Measurements from ENCODE around the gene LRTM2. TPM values are rescaled to one million over a fixed set of nuclear protein-coding genes. Genes with fewer than 3 reads are reported as not detected.

Gene LRTM2
- polyA plus RNA-seq, 1 donor from 2014 or later = 2.4 TPM

DNA sequence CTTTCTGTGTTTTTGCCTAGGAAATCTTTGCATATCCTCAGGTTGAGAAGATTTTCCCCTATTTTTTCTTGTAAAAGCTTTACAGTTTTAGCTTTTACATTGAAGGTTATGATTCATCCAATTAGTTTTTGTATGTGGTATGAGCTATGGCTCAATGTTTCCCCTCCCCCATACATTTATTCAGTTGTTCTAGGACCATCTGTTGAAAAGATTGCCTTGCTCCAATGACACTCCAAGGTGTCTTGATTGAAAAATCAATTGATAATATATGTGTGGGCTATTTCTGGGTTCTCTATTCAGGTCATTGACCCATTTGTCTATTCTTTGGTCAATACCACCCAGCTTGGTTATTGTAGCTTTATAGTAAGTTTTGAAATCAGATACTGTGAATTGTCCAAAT, 42.6 kb downstream of the LRTM2 start:
- TF ChIP-seq POLR2AphosphoS5 (IDR thresholded peaks at IDR 0.05) (no peak), EP300 (conservative IDR thresholded peaks at IDR 0.05; ENCODE audit: poor library complexity, severe bottlenecking) (no peak), EZH2 (IDR thresholded peaks at IDR 0.05; ENCODE audit: borderline replicate concordance, insufficient read depth, low read length, poor library complexity, severe bottlenecking) (no peak), SMC3 (conservative IDR thresholded peaks at IDR 0.05; ENCODE audit: poor library complexity) (no peak), RAD21 (conservative IDR thresholded peaks at IDR 0.05) (no peak), MXI1 (conservative IDR thresholded peaks at IDR 0.05; ENCODE audit: poor library complexity, severe bottlenecking) (no peak), TAF1 (IDR thresholded peaks at IDR 0.05; ENCODE audit: low read depth) (no peak)
- TF ChIP-seq, protein P1, sequence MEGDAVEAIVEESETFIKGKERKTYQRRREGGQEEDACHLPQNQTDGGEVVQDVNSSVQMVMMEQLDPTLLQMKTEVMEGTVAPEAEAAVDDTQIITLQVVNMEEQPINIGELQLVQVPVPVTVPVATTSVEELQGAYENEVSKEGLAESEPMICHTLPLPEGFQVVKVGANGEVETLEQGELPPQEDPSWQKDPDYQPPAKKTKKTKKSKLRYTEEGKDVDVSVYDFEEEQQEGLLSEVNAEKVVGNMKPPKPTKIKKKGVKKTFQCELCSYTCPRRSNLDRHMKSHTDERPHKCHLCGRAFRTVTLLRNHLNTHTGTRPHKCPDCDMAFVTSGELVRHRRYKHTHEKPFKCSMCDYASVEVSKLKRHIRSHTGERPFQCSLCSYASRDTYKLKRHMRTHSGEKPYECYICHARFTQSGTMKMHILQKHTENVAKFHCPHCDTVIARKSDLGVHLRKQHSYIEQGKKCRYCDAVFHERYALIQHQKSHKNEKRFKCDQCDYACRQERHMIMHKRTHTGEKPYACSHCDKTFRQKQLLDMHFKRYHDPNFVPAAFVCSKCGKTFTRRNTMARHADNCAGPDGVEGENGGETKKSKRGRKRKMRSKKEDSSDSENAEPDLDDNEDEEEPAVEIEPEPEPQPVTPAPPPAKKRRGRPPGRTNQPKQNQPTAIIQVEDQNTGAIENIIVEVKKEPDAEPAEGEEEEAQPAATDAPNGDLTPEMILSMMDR (IDR thresholded peaks at IDR 0.05; ENCODE audit: poor library complexity, severe bottlenecking) = no peak

DNA sequence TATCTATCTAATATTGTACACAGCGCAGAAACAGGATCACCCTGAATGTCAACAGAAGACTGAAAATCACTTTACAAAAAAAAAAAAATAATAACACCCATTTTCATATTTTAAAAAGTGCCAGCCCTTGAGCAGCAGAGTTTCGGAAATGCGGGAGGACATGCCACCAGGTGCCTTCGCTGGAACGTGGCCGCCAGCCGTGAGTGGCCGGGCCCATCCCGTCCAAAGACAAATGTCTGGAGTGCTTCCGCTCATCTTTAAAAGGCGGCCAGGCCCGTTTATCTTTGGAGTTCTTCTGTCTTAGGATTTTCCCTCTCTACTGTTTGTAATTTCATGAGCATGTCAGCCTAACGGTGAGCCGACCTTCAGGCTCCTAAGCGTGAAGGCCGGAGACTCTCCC, 43.5 kb downstream of the LRTM2 start:
- H2AFZ ChIP-seq (ENCODE audit: low read depth, low read length) = no peak overlapping the region
- no peak overlapping the region for H3K27ac ChIP-seq (ENCODE audit: low read length)
- no peaks in the 10 kb centered on the region for H3K9me3 ChIP-seq (ENCODE audit: low read length)
- H3K36me3 ChIP-seq (ENCODE audit: insufficient read depth, low read length) = no peaks in the 10 kb centered on the region
- TF ChIP-seq RAD21 (conservative IDR thresholded peaks at IDR 0.05) (no peak), POLR2AphosphoS5 (IDR thresholded peaks at IDR 0.05) (no peak), EZH2 (IDR thresholded peaks at IDR 0.05; ENCODE audit: borderline replicate concordance, insufficient read depth, low read length, poor library complexity, severe bottlenecking) (no peak), SMC3 (conservative IDR thresholded peaks at IDR 0.05; ENCODE audit: poor library complexity) (no peak), MXI1 (conservative IDR thresholded peaks at IDR 0.05; ENCODE audit: poor library complexity, severe bottlenecking) (no peak), EP300 (conservative IDR thresholded peaks at IDR 0.05; ENCODE audit: poor library complexity, severe bottlenecking) (no peak), TAF1 (IDR thresholded peaks at IDR 0.05; ENCODE audit: low read depth) (no peak)
- TF ChIP-seq, protein P1 (IDR thresholded peaks at IDR 0.05; ENCODE audit: poor library complexity, severe bottlenecking) = no peak
- TF ChIP-seq, protein P2, sequence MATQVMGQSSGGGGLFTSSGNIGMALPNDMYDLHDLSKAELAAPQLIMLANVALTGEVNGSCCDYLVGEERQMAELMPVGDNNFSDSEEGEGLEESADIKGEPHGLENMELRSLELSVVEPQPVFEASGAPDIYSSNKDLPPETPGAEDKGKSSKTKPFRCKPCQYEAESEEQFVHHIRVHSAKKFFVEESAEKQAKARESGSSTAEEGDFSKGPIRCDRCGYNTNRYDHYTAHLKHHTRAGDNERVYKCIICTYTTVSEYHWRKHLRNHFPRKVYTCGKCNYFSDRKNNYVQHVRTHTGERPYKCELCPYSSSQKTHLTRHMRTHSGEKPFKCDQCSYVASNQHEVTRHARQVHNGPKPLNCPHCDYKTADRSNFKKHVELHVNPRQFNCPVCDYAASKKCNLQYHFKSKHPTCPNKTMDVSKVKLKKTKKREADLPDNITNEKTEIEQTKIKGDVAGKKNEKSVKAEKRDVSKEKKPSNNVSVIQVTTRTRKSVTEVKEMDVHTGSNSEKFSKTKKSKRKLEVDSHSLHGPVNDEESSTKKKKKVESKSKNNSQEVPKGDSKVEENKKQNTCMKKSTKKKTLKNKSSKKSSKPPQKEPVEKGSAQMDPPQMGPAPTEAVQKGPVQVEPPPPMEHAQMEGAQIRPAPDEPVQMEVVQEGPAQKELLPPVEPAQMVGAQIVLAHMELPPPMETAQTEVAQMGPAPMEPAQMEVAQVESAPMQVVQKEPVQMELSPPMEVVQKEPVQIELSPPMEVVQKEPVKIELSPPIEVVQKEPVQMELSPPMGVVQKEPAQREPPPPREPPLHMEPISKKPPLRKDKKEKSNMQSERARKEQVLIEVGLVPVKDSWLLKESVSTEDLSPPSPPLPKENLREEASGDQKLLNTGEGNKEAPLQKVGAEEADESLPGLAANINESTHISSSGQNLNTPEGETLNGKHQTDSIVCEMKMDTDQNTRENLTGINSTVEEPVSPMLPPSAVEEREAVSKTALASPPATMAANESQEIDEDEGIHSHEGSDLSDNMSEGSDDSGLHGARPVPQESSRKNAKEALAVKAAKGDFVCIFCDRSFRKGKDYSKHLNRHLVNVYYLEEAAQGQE (IDR thresholded peaks at IDR 0.05; ENCODE audit: borderline replicate concordance) = no peak
- H3K4me2 ChIP-seq (ENCODE audit: low read length) = no peak overlapping the region
- H3F3A ChIP-seq (ENCODE audit: insufficient read depth, low read length, poor library complexity, severe bottlenecking) = no peaks in the 10 kb centered on the region
- H4K20me1 ChIP-seq (ENCODE audit: insufficient read depth) = no peaks in the 10 kb centered on the region
- no peaks in the 10 kb centered on the region for H3K27me3 ChIP-seq (ENCODE audit: insufficient read depth, low read depth, low read length)
- H3K4me3 ChIP-seq (ENCODE audit: low read length) = no peak overlapping the region
- H3K9me2 ChIP-seq (ENCODE audit: insufficient read depth, low read length) = no peaks in the 10 kb centered on the region
- H3K79me2 ChIP-seq (replicated peaks; ENCODE audit: insufficient read depth, low read length) = no peaks in the 10 kb centered on the region
- H3K9ac ChIP-seq (ENCODE audit: low read length) = no peak overlapping the region

More for the DNA sequence above, 42.6 kb downstream of the LRTM2 start:
- no peaks in the 10 kb centered on the region for H3K9me3 ChIP-seq (ENCODE audit: low read length)
- H3F3A ChIP-seq (ENCODE audit: insufficient read depth, low read length, poor library complexity, severe bottlenecking) = no peaks in the 10 kb centered on the region
- H3K9me2 ChIP-seq (ENCODE audit: insufficient read depth, low read length) = no peaks in the 10 kb centered on the region
- no peak overlapping the region for H3K9ac ChIP-seq (ENCODE audit: low read length)
- no peak overlapping the region for H3K4me2 ChIP-seq (ENCODE audit: low read length)
- H3K79me2 ChIP-seq (replicated peaks; ENCODE audit: insufficient read depth, low read length) = no peaks in the 10 kb centered on the region
- no peak overlapping the region for H2AFZ ChIP-seq (ENCODE audit: low read depth, low read length)
- no peaks in the 10 kb centered on the region for H3K36me3 ChIP-seq (ENCODE audit: insufficient read depth, low read length)
- H4K20me1 ChIP-seq (ENCODE audit: insufficient read depth) = no peaks in the 10 kb centered on the region
- H3K4me3 ChIP-seq (ENCODE audit: low read length) = no peak overlapping the region
- no peaks in the 10 kb centered on the region for H3K27me3 ChIP-seq (ENCODE audit: insufficient read depth, low read depth, low read length)
- H3K27ac ChIP-seq (ENCODE audit: low read length) = no peak overlapping the region
